Panc1 (cell line): ENCODE data around the gene OR2T27. TPM values are rescaled to one million over a fixed set of nuclear protein-coding genes. Genes with fewer than 3 reads are reported as not detected.

Experiments
- ATAC-seq: fragments of 200-7000 bp; cut with Tn5 transposase; 2 replicates; pipeline ENCODE4 v1.9.1; 2020; ENCODE audit warnings: mild to moderate bottlenecking, moderate library complexity
- BruUV-seq: library from RNA; stranded (reverse); fragments of 400-500 nt; replicated peaks from 2 replicates; lab custom pipeline; 2021; lab: Mats Ljungman, UMichigan
- CTCF ChIA-PET: fragments of 300-600 bp; sonication (Branson Sonifier 250); formaldehyde crosslinking; loops from one replicate; lab custom pipeline; 2022; ENCODE audit warnings: antibody characterized with exemption; lab: Charles Lee
- POLR2A ChIA-PET: fragments of 300-600 bp; sonication (Branson Sonifier 250); formaldehyde crosslinking; loops from one replicate; lab custom pipeline; 2022; ENCODE audit warnings: antibody characterized with exemption; lab: Charles Lee
- DNase-seq: peaks from one replicate; pipeline ENCODE4 v3.0.0-alpha.2; 2010; ENCODE audit warnings: low read depth, low spot score
- H3K27ac ChIP-seq: 2 replicates; pipeline ENCODE4 v1.5.1; 2011; ENCODE audit warnings: mild to moderate bottlenecking, low read length, inconsistent platforms
- H3K27me3 ChIP-seq: fragments of 200-500 bp; sonication (Bioruptor generic); 2 replicates; pipeline ENCODE4 v1.6.0; 2014; ENCODE audit warnings: low read length, inconsistent platforms; ENCODE audit not compliant: control insufficient read depth, insufficient read depth
- H3K36me3 ChIP-seq: fragments of 200-500 bp; sonication (Bioruptor generic); 2 replicates; pipeline ENCODE4 v1.5.1; 2014; ENCODE audit warnings: inconsistent platforms, mild to moderate bottlenecking, low read length, moderate library complexity; ENCODE audit not compliant: control insufficient read depth, insufficient read depth
- H3K4me1 ChIP-seq: 2 replicates; pipeline ENCODE4 v1.5.1; 2011; ENCODE audit warnings: inconsistent platforms, mild to moderate bottlenecking, low read length, moderate library complexity; ENCODE audit not compliant: control insufficient read depth, insufficient read depth
- H3K4me3 ChIP-seq, 2 experiments: 2 replicates each; pipeline ENCODE4 v1.5.1; 2011 to 2012; ENCODE audit warnings: low read depth in 2 of 2, low read length in 2 of 2, mild to moderate bottlenecking in 2 of 2, inconsistent platforms in 1 of 2, moderate library complexity in 1 of 2
- H3K9me3 ChIP-seq: fragments of 200-500 bp; sonication (Bioruptor generic); 2 replicates; pipeline ENCODE4 v1.5.1; 2014; ENCODE audit warnings: low read depth, mild to moderate bottlenecking, inconsistent platforms, low read length, moderate library complexity; ENCODE audit not compliant: control insufficient read depth, insufficient read depth
- POLR2AphosphoS5 ChIP-seq: IDR thresholded peaks from 2 replicates; pipeline ENCODE4 v1.6.1; 2012; ENCODE audit warnings: mild to moderate bottlenecking, low read depth, low read length, moderate library complexity
- SIN3A ChIP-seq: IDR thresholded peaks from 2 replicates; pipeline ENCODE4 v1.6.1; 2012; ENCODE audit warnings: low read depth, mild to moderate bottlenecking, low read length, moderate library complexity, borderline replicate concordance; ENCODE audit not compliant: insufficient read depth
- TCF7L2 ChIP-seq: IDR thresholded peaks from 2 replicates; pipeline ENCODE4 v1.6.1; 2011; ENCODE audit warnings: mild to moderate bottlenecking, low read depth, low read length, inconsistent platforms
- in situ Hi-C: cut with HindIII; loops from 2 replicates; pipeline ENCODE4 v1.10.0; 2016; ENCODE audit warnings: low sequenced_read_pairs, low pct_unique_long_range_greater_than_20kb
- intact Hi-C: fragments of 100-400 bp; cut with micrococcal nuclease; formaldehyde crosslinking; loops from one replicate; pipeline ENCODE4 v1.10.0; 2022; ENCODE audit not compliant: unreplicated experiment
- total RNA-seq: library from RNA; stranded (reverse); gene quantifications from one replicate; pipeline ENCODE4 v1.2.1, GENCODE V29; 2021; ENCODE audit not compliant: unreplicated experiment
- TF ChIP-seq, protein P1 (sequence below): fragments of 450-650 bp; IDR thresholded peaks from 2 replicates; pipeline ENCODE4 v1.5.1; 2017; ENCODE audit warnings: mild to moderate bottlenecking
- TF ChIP-seq, protein P2 (sequence below), 2 experiments: IDR thresholded peaks; 2 replicates each; pipeline ENCODE4 v1.6.1; 2011 to 2012; ENCODE audit warnings: low read depth in 2 of 2, control low read depth in 1 of 2, low read length in 1 of 2, mild to moderate bottlenecking in 1 of 2, moderate library complexity in 1 of 2; ENCODE audit not compliant: insufficient read depth in 1 of 2

Gene OR2T27
- total RNA-seq, 1 experiment from 2014 or later: not detected

DNA sequence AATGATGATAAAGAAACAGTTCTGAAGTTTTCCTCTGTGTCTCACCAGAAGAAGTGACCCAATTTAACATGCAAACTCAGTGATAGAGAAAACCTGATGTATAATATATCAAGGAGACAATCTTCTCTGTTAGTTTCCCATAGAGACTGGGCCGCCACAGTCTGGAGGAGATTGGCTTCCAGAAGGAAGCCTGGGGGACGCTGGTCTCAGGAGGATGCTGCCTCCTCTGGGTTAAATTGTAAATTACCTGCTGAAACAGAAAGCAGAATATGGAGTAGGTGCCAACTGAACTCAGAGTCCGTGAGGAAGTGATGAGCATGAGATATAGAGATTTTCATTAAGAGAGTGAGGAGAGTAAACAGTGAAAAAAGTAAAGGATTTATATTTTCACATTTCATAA is 31.5 kb upstream of the OR2T27 start:
- Histone ChIP-seq H3K4me3 (no peak overlapping the region), H3K36me3 (no peaks in the 10 kb centered on the region), H3K27me3 (no peaks in the 10 kb centered on the region), H3K9me3 (no peaks in the 10 kb centered on the region), H3K4me1 (no peaks in the 10 kb centered on the region), H3K27ac (no peak overlapping the region)
- DNase-seq: no peak
- TF ChIP-seq, protein P1, sequence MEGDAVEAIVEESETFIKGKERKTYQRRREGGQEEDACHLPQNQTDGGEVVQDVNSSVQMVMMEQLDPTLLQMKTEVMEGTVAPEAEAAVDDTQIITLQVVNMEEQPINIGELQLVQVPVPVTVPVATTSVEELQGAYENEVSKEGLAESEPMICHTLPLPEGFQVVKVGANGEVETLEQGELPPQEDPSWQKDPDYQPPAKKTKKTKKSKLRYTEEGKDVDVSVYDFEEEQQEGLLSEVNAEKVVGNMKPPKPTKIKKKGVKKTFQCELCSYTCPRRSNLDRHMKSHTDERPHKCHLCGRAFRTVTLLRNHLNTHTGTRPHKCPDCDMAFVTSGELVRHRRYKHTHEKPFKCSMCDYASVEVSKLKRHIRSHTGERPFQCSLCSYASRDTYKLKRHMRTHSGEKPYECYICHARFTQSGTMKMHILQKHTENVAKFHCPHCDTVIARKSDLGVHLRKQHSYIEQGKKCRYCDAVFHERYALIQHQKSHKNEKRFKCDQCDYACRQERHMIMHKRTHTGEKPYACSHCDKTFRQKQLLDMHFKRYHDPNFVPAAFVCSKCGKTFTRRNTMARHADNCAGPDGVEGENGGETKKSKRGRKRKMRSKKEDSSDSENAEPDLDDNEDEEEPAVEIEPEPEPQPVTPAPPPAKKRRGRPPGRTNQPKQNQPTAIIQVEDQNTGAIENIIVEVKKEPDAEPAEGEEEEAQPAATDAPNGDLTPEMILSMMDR: peak; percentile 60
- no peak for TF ChIP-seq SIN3A
- POLR2A ChIA-PET: no interaction called here
- BruUV-seq: no TSS peak
- intact Hi-C loops (loop anchor here (5.0 kb wide), 1 partner anchor 65 kb away; no protein-coding TSS in a partner anchor), in situ Hi-C loops (no loop called here)
- peak; percentile 69 for ATAC-seq
- CTCF ChIA-PET: no interaction called here

DNA sequence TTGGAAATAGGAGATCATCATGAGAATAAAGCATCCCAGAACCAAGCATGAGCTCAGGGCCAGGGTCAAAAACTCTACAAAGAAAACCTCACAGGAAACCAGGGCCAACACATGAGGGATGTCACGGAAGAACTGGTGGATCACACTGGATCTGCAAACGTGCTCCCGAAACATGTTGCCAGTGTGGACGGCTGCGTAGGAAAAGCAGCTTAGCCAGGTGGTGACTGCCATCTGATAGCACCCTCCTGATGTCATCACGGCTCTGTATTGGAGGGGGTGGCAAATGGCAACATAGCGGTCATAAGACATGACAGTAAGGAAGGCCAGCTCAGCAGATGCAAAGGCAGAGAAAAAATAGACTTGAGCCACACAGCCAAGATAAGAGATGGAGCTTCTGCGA is 26.3 kb upstream of the OR2T27 start:
- POLR2A ChIA-PET: no interaction called here
- Histone ChIP-seq H3K27me3 (no peaks in the 10 kb centered on the region), H3K4me1 (no peaks in the 10 kb centered on the region), H3K27ac (no peak overlapping the region), H3K36me3 (no peaks in the 10 kb centered on the region), H3K4me3 (no peak overlapping the region), H3K9me3 (no peaks in the 10 kb centered on the region)
- no peak for ATAC-seq
- no peak for TF ChIP-seq SIN3A
- TF ChIP-seq POLR2AphosphoS5: no peak
- TF ChIP-seq, protein P1: no peak
- TF ChIP-seq TCF7L2: no peak
- TF ChIP-seq, protein P2, sequence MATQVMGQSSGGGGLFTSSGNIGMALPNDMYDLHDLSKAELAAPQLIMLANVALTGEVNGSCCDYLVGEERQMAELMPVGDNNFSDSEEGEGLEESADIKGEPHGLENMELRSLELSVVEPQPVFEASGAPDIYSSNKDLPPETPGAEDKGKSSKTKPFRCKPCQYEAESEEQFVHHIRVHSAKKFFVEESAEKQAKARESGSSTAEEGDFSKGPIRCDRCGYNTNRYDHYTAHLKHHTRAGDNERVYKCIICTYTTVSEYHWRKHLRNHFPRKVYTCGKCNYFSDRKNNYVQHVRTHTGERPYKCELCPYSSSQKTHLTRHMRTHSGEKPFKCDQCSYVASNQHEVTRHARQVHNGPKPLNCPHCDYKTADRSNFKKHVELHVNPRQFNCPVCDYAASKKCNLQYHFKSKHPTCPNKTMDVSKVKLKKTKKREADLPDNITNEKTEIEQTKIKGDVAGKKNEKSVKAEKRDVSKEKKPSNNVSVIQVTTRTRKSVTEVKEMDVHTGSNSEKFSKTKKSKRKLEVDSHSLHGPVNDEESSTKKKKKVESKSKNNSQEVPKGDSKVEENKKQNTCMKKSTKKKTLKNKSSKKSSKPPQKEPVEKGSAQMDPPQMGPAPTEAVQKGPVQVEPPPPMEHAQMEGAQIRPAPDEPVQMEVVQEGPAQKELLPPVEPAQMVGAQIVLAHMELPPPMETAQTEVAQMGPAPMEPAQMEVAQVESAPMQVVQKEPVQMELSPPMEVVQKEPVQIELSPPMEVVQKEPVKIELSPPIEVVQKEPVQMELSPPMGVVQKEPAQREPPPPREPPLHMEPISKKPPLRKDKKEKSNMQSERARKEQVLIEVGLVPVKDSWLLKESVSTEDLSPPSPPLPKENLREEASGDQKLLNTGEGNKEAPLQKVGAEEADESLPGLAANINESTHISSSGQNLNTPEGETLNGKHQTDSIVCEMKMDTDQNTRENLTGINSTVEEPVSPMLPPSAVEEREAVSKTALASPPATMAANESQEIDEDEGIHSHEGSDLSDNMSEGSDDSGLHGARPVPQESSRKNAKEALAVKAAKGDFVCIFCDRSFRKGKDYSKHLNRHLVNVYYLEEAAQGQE (IDR thresholded peaks at IDR 0.05; ENCODE audit: insufficient read depth in 1 of 2, low read depth in 2 of 2, low read length in 1 of 2): no peak
- in situ Hi-C loops (no loop called here), intact Hi-C loops (no loop called here)
- CTCF ChIA-PET: no interaction called here
- no TSS peak for BruUV-seq
- DNase-seq: no peak
